ENCODE data around the gene CEBPG. TPM values are rescaled to one million over a fixed set of nuclear protein-coding genes. Genes with fewer than 3 reads are reported as not detected.

Gene CEBPG
- total RNA-seq, 1 donor from 2014 or later: 19.5 TPM

DNA sequence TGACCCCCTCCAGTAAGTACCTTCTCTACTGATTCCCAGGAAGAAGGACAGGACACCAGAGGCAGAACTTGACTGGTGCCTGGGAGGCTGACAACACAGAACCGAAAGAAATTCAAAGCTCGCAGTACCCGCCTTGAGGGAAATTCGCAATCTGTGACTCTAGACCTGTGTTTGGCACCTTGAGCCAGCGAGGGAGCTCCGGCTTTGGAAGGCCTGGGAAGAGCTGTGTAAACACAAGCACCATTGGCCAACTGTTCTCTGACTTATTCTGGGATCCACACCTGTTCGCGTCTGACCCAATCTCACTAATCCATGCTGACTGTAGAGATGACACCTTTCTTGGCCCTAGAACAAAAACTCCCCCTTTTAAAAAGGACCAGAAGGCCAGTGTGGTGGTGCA is 50.7 kb downstream of the CEBPG start:
- DNase-seq (ENCODE audit: low spot score in 2 of 2, unreplicated experiment in 2 of 2): no peak
- Mint-ChIP-seq H3K4me3 (no peak overlapping the region), H3K4me1 (peaks cover 2% of the 10 kb centered on the region), H3K27ac (no peak overlapping the region), H3K27me3 (ENCODE audit: low read depth) (no peaks in the 10 kb centered on the region), H3K36me3 (no peaks in the 10 kb centered on the region), H3K9me3 (no peaks in the 10 kb centered on the region)
- TF ChIP-seq, protein P1, sequence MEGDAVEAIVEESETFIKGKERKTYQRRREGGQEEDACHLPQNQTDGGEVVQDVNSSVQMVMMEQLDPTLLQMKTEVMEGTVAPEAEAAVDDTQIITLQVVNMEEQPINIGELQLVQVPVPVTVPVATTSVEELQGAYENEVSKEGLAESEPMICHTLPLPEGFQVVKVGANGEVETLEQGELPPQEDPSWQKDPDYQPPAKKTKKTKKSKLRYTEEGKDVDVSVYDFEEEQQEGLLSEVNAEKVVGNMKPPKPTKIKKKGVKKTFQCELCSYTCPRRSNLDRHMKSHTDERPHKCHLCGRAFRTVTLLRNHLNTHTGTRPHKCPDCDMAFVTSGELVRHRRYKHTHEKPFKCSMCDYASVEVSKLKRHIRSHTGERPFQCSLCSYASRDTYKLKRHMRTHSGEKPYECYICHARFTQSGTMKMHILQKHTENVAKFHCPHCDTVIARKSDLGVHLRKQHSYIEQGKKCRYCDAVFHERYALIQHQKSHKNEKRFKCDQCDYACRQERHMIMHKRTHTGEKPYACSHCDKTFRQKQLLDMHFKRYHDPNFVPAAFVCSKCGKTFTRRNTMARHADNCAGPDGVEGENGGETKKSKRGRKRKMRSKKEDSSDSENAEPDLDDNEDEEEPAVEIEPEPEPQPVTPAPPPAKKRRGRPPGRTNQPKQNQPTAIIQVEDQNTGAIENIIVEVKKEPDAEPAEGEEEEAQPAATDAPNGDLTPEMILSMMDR (IDR thresholded peaks at IDR 0.05; ENCODE audit: unreplicated experiment): no peak

DNA sequence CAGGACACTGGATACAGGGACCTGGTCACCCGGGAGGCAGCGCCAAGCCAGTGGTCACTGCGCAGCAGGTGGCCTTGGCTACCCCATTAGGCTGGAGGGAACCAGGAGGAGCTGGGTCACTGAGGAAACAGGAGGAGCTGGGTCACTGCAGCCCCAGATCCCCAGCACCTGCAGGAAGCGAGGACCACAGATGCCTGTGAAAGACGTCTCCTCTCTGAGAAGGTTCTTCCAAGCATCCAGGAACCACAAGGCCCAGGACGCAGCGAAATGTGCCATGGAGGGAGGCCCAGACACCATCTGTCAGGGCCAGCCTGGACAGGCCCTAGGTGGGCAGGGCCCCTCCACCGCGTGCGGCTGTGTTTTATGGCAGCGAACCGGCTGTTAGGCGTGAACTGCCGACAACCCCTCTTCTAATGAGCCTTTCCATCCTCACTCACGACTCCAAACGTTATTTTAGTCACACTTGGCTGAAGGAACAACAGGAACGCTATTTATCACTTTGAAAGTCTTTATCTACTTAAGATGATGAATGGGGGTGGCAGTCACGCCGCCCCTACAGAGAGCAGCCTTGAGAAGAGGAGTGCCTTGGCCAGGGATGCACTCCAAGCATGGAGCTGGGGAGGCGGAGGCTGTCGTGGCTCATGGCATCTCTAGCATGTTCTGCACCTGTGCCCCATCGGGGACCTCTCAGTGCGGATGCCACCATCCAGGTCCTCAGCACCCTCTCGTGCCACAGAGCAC is 53.3 kb downstream of the CEBPG start:
- H3K27ac Mint-ChIP-seq: no peak overlapping the region
- peaks cover 11% of the 10 kb centered on the region for H3K4me1 Mint-ChIP-seq
- DNase-seq (ENCODE audit: low spot score in 2 of 2, unreplicated experiment in 2 of 2): no peak
- TF ChIP-seq, protein P1 (IDR thresholded peaks at IDR 0.05; ENCODE audit: unreplicated experiment): no peak
- H3K36me3 Mint-ChIP-seq: no peaks in the 10 kb centered on the region
- peaks cover 5% of the 10 kb centered on the region for H3K27me3 Mint-ChIP-seq (ENCODE audit: low read depth)
- no peaks in the 10 kb centered on the region for H3K9me3 Mint-ChIP-seq
- no peak overlapping the region for H3K4me3 Mint-ChIP-seq

- TF ChIP-seq, protein P1 (IDR thresholded peaks at IDR 0.05; ENCODE audit: unreplicated experiment): no peak
- H3K4me1 Mint-ChIP-seq: peaks cover 23% of the 10 kb centered on the region
- DNase-seq (ENCODE audit: low spot score in 2 of 2, unreplicated experiment in 2 of 2): no peak
- no peak overlapping the region for H3K27ac Mint-ChIP-seq
- peaks cover 5% of the 10 kb centered on the region for H3K27me3 Mint-ChIP-seq (ENCODE audit: low read depth)
- no peaks in the 10 kb centered on the region for H3K9me3 Mint-ChIP-seq
- no peaks in the 10 kb centered on the region for H3K36me3 Mint-ChIP-seq
- no peak overlapping the region for H3K4me3 Mint-ChIP-seq
Observed at GRCh38 chr19:33427801-33428626, 54.5 kb downstream of the CEBPG start.

DNA sequence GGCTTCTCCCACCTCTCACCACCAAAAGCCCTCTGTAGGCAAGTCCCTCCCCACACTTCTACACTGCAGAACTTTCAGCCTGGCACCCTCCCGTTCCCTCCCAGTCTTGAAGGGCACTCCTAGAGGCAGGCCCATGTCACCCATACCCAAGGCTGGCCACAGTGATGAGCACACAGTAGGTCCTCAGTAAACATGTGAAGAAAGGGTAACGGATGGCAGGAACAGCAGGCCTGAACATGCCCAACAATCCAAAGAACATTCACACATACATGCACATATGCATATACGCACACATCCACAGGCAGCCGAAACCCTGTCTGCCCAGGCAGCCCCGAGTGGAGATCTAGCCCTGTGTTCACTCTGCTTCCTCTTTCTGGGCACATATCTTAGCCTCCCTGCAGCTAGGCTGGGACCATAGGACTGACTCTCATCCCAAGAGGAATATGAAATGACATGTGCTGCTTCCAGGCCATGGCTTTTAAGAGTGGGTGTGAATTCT is 55.2 kb downstream of the CEBPG start:
- peaks cover 28% of the 10 kb centered on the region for H3K4me1 Mint-ChIP-seq
- no peak overlapping the region for H3K4me3 Mint-ChIP-seq
- no peaks in the 10 kb centered on the region for H3K36me3 Mint-ChIP-seq
- TF ChIP-seq, protein P1 (IDR thresholded peaks at IDR 0.05; ENCODE audit: unreplicated experiment): no peak
- DNase-seq (ENCODE audit: low spot score in 2 of 2, unreplicated experiment in 2 of 2): no peak
- no peak overlapping the region for H3K27ac Mint-ChIP-seq
- H3K27me3 Mint-ChIP-seq (ENCODE audit: low read depth): peaks cover 5% of the 10 kb centered on the region
- H3K9me3 Mint-ChIP-seq: no peaks in the 10 kb centered on the region

- Mint-ChIP-seq H3K9me3 (no peaks in the 10 kb centered on the region), H3K27me3 (ENCODE audit: low read depth) (peaks cover 5% of the 10 kb centered on the region), H3K4me3 (no peak overlapping the region), H3K27ac (no peak overlapping the region), H3K36me3 (no peaks in the 10 kb centered on the region), H3K4me1 (peaks cover 40% of the 10 kb centered on the region)
- DNase-seq (ENCODE audit: low spot score in 2 of 2, unreplicated experiment in 2 of 2): peak in 1 of 2 experiments; percentile 1
- TF ChIP-seq, protein P1 (IDR thresholded peaks at IDR 0.05; ENCODE audit: unreplicated experiment): no peak
Observed at GRCh38 chr19:33429891-33430673, 56.6 kb downstream of the CEBPG start.
